ENCODE data around the gene MMP15. TPM values are rescaled to one million over a fixed set of nuclear protein-coding genes. Genes with fewer than 3 reads are reported as not detected.
"Not testable (repeated sequence)": the region's sequence is repeated elsewhere in the genome, so short reads cannot be mapped to it uniquely, and the experiment has no call there.

The MMP15 gene
- polyA plus RNA-seq, 5 donors = 32.4 to 72.3 (median 40.9) TPM

- DNase-seq = no peak
These were observed 59.6 kb downstream of the MMP15 start for GRCh38 chr16:58085171-58085570.

- no peak for DNase-seq
These were observed 60.2 kb downstream of the MMP15 start for GRCh38 chr16:58085584-58086251.

DNA sequence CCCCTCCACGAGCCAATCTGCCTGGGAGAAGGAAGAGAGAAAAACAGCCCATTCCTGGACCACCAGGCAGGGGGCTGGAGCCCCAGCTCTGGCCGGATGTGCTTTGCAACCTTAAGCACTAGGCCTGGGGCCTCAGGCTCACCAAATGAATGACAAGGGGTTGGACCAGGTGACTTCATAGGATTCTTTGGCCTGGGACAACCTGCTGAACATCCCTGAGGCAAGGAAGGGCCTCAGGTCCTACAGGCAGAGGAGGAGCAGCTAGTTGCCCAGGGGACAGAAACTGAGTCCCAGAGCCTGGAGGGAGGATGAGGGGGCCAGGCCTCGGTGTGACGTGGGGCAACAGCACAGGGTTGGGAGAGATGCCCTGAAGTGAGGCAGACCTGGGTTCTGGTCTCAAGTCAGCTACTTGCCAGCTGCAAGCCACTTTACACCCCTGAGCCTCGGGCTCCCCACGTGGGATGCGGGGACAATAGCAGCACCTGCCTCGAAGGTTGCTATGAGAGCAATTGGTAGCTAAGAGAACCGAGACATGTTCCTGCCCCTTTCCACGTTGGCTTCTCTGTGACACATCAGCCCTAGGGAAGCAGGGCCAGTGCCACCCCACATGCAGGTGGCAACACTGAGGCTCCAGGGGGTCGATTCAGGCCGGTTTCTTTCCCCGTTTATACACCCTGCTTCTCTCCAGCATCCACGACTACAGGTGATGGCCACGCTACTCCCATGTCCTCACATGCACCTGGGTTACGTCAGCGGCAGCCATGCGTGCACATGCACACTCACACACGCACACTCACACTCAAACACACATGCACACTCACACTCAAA lies 61.0 kb downstream of the MMP15 start:
- DNase-seq = no peak

GRCh38 chr16:58087209-58087913 lies 61.8 kb downstream of the MMP15 start:
- no peak for DNase-seq

DNA sequence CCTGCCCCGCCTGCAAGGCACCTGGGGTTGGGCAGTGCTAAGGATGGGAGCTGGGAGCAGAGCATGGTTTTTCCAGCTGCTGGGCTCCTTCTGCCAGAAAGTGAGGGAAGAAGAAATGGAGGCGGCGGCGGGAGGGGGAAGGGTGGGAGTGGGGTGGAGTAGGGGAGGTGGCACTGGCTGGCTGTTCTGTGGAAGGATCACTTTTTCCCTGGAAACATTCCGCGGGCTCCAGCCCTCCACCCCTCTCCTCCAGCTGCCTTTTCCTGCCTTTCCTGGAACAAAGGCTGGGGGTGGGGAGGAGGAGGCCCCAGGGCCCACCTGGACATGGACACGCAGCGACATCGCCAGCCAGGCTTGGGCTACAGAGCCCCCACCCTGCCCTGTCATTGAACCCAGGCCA lies 62.5 kb downstream of the MMP15 start:
- DNase-seq = no peak

DNA sequence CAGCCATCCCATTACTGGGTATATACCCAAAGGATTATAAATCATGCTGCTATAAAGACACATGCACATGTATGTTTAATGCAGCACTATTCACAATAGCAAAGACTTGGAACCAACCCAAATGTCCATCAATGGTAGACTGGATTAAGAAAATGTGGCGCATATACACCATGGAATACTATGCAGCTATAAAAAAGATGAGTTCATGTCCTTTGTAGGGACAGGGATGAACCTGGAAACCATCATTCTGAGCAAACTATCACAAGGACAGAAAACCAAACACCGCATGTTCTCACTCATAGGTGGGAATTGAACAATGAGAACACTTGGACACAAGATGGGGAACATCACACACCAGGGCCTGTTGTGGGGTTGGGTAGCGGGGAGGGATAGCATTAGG lies 64.8 kb downstream of the MMP15 start:
- not testable (repeated sequence) for DNase-seq

GRCh38 chr16:58094026-58094425 lies 68.5 kb downstream of the MMP15 start:
- no peak for DNase-seq

DNA sequence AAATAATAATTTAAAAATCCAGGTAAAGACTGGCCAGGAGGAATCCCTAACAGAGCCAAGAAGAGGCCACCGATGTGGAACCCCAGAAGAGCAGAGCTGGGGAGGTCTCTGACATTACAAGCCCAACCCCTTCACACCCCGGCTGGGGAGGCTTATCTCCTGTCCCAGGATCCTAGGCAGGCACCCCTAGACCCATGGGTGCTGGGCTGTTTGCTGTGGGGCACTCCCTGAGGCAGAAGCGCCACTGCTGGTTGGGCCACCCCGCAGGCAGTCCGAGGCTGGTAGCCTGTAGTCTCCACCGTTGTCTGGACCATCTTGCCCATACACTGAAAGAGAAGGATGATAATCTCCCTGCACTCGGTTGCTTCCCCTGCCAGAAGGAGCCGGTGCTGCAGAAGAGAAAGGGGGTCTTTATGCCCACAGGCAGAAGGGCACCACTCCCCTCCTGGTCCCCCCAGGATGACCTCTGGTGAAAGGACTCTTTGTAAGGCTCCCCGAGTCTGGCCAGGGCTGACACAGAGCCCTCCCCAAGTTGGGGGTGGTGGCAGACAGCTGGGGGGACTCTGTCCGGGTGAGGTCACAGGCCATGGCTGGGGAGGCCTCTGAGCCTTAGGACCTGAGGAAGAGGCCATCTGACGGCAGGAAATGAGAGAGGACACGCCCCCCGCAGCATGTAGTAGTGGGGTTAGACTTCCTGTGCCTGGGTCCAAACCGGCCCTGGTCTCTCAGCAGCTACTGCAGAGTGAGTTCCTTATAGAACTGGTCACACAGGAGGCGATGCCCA lies 69.4 kb downstream of the MMP15 start:
- no peak for DNase-seq

DNA sequence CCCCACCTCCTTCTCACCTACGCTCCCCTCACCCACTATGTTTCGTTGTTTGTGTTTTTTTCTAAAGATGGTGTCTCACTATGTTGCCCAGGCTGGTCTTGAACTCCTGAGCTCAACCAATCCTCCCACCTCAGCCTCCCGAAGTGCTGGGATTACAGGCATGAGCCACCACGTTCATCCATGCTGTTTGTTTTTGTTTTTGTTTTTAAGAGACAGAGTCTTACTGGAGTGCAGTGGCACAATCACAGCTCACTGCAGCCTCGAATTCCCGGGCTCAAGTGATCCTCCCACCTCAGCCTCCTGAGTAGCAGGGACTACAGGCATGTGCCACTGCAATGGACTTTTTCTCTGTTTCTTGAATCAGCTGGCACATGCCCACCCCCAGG lies 70.0 kb downstream of the MMP15 start:
- DNase-seq = not testable (repeated sequence)

DNA sequence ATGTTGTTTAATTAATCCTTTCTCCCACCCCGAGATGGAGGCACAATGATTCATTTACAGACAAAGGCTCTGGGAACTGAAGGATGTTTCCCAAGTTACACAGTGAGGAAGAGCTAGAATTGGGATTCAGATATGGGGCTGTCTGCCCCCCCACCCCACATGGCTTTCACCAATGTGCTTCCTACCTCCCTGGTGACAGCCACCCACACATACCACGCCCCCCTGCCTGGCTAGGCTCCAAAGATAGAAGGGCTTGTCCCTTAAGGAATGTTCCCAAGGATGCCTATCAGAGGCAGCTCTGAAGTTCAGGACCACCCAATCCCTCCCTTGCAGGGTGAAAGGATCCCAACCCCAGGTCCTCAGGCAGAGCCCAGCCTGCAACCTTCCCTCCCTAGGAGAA lies 70.7 kb downstream of the MMP15 start:
- no peak for DNase-seq

Other genes with a start within 250 kb of the MMP15 start
- 10 to 100 TPM; 34.9 to 63.6 (median 56.6) TPM for gene KIFC3, start 223.3 kb upstream of the MMP15 start, polyA plus RNA-seq (ENCODE audit: insufficient read depth in 1 of 5, insufficient read length in 5 of 5, low replicate concordance in 1 of 5)
- gene CNGB1, start 54.6 kb upstream of the MMP15 start, polyA plus RNA-seq (ENCODE audit: insufficient read depth in 1 of 5, insufficient read length in 5 of 5, low replicate concordance in 1 of 5) = under 1 TPM in 4 of 5 donors, not detected in 1; 0.04 to 0.13 (median 0.08) TPM
- 10 to 100 TPM in 2 of 5 donors, 1 to 10 TPM in 3; 7.8 to 12.8 (median 9.3) TPM for gene ZNF319, start 25.1 kb upstream of the MMP15 start, polyA plus RNA-seq (ENCODE audit: insufficient read depth in 1 of 5, insufficient read length in 5 of 5, low replicate concordance in 1 of 5)
- 10 to 100 TPM; 19.8 to 28.2 (median 22.5) TPM for gene USB1, start 24.3 kb upstream of the MMP15 start, polyA plus RNA-seq (ENCODE audit: insufficient read depth in 1 of 5, insufficient read length in 5 of 5, low replicate concordance in 1 of 5)
- gene CFAP20, start 103.6 kb downstream of the MMP15 start, polyA plus RNA-seq (ENCODE audit: insufficient read depth in 1 of 5, insufficient read length in 5 of 5, low replicate concordance in 1 of 5) = 10 to 100 TPM; 73.4 to 88.9 (median 77.0) TPM
- 10 to 100 TPM; 59.4 to 76.3 (median 69.6) TPM for gene CSNK2A2, start 172.4 kb downstream of the MMP15 start, polyA plus RNA-seq (ENCODE audit: insufficient read depth in 1 of 5, insufficient read length in 5 of 5, low replicate concordance in 1 of 5)